Uterus (tissue), 2 donors: Measurements from ENCODE around the gene KRTAP5-2.
"Not testable (repeated sequence)": the region's sequence is repeated elsewhere in the genome, so short reads cannot be mapped to it uniquely, and the experiment has no call there.

Experiments
- CTCF ChIP-seq, 4 experiments: fragments of 200-600 bp in 2 of 4; fragments of 450-650 bp in 2 of 4; sonication (generic) in 2 of 4; IDR thresholded peaks; one replicate each; pipeline ENCODE4 v1.5.1; 2016 to 2019; ENCODE audit warnings: antibody characterized with exemption in 4 of 4, mild to moderate bottlenecking in 2 of 4, moderate library complexity in 1 of 4
- POLR2A ChIP-seq, 2 donors: fragments of 450-650 bp; IDR thresholded peaks; one replicate each; pipeline ENCODE4 v1.6.1; 2016; ENCODE audit warnings: antibody characterized with exemption in 2 of 2, mild to moderate bottlenecking in 1 of 2, moderate library complexity in 1 of 2

DNA sequence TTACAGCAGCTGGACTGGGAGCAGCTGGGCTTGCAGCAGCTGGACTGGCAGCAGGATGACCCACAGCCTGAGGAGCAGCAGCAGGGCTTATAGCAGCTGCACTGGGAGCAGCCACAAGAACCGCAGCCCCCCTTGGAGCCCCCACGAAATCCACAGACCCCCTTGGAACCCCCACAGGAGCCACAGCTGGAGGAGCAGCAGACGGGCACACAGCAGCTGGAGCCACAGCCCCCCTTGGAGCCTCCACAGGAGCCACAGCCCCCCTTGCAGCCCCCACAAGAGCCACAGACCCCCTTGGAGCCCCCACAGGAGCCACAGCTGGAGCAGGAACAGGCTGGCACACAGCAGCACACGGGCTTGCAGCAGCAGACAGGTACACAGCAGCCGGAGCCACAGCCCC is 9.8 kb upstream of the KRTAP5-2 start:
- TF ChIP-seq CTCF, POLR2A (IDR thresholded peaks at IDR 0.05): not testable (repeated sequence)
